Limb (tissue), 2 donors: ENCODE results near the gene SERTM1.
A peak's percentile ranks its signal among the peaks of the same experiment; 100 is the strongest.

Source experiments
- DNase-seq, 2 donors: peaks; one replicate each; pipeline ENCODE4 v3.0.0-alpha.2; 2016; ENCODE audit errors: extremely low spot score in 2 of 2

Gene SERTM1

DNA sequence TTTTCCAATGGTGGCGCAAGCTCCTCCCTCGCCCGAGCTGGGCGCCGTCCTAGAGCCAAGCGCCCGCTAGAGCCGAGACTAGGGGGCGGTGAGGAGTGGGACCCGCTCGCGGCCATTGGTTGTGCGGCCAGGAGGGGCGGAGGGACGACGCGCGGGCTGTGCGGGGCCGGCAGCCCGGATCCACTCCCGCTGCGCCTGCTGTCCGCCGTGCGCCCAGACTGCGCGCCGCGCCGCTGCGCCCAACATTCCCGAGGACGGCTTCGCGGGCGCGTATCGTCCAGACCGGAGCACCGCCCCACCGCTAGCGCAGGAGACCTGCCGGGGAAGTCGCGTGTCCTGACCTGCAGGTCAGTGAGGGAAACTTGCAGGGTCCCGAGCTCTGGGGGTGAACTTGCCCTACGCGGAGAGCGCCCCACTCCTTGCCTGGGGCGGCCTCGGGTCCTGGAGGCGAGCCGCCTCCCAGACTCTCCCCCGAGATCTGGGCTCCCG lies at the start of gene SERTM1:
TSS of gene SERTM1 (plus strand) at position 183 of the 489 bp plus-strand sequence. CDS start 21,059 bp downstream, outside the sequence.
- DNase-seq = peak in 1 of 2 donors; percentile 77

DNA sequence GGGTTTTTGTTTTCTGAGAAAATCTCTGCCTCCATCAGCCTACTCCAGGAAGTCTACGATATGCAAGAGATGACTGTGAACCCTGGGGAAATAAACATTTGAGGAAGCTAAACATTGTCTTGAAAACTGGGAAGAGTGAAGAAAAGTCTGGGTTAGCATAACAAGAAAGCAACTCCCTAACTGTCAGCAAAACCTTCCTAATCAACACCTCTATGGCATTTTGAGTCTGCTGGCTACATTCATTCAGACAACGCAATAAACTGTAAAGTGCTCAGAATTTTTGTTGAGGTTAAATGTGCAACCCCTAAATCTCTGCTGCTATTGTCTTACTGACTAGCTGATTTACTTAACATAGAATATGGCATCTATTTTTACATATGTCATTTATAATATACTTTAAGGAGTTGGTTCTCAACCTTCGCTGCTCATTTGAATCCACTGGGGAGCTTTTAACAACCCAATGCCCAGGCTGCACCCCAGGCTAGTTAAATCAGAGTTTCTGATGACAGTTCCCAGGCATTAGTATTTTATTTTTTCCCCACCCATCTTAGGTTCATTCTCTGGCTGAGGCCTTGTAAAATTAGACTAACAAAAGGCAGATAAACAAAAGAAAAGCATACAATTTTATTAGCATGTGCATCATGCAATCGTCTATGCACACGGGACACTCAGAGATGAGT lies 45.3 kb upstream of the SERTM1 start:
- no peak for DNase-seq

DNA sequence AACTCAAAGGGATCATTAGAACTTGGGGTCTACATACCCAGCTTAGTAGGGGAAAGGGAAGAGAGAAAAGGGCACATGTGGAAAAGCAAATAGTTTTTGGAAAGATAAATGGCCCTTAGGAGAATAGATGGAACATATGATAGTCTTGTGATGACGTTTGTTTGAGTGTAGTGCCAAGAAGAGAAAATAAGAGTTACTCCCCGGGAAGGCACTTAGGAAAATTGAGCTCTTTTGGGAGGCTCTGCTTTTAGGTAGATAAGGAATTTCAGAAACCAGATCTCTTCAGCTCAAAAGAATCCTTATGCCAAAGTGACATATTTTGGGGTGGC lies 44.8 kb upstream of the SERTM1 start:
- DNase-seq = peak in 1 of 2 donors; percentile 30

DNA sequence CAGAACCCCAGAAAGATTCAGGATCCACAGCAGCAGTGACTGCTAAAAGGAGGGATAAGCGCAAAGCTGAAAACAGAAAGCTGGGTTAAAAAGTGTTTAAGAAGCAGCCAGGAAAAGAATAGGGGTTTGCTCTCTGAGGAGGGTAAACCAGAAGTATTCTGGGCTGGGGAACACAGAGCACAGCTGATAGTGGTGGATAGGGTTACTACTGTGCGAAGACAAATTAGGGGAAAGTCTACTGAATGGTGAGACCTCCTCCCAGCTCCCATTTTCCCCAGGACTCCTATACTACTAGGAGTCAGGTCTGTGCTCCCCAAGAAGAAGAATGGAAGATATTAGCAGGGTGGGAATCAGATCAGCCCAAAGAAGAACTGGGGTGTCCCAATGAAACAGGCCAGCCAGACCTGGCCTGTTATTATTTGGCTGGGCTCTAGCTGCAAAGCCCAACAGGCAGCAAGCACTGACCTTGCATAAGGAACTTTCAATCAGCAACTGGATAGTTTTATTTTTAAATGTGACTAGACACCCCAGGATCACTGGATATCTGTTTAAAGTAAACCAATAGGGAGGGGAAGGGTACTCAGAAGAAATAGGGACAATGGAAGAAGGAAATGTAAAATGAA lies 43.5 kb upstream of the SERTM1 start:
- no peak for DNase-seq

DNA sequence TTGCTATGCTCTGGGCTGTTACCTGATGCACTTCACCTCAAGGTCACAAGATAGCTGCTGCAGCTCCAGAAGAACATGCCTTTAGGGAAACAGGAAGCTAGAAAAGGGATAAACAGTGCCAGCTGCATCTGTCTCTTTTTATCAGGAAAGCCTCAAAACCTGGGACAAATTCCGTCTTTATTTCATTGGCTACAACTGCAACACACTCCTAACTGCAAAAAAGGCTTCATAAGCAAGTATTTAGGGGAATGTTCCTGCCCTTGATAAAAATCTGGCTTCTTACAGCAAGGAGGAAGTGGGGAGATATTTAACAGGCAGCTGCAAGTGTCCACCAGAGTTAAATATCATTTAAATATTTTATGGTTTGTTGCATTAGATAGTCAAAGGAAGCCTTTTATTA lies 34.2 kb upstream of the SERTM1 start:
- DNase-seq = no peak

DNA sequence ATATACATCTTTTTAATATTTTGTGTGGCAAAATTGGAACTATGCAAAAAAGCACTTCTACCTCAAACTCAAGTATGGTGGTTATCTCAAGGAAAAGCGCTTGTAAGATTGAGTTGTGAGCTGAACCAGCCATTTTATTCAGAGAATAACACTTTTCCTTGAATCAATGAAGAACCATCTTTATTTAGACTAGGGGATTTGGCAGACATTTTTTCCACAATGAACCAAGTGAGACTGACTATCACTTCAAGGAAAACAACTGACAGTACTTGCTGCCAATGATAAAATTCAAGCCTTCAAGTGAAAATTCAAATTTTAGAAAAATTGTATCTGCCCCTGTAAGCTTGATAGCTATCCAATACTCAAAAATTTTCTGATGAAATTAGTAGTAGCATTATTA lies 23.2 kb upstream of the SERTM1 start:
- DNase-seq = no peak

DNA sequence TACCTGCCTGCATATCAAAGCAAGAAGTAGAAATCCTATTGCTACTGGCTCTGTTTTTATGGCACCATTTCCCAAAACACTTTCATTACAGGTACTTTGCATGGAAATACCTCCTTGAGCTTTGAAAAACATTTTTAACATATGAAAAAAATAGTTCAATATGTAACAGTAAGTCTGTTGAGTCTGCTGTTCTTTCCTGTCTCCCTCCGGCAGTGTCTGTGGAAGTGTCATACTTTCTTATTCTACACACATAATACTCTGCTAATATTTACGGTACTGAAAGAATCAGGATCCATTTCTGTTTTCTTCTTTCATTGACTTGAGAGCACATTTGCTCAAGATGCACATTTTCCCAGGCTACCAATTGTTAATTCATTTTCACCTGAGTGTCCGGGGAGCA lies 8.2 kb upstream of the SERTM1 start:
- no peak for DNase-seq

DNA sequence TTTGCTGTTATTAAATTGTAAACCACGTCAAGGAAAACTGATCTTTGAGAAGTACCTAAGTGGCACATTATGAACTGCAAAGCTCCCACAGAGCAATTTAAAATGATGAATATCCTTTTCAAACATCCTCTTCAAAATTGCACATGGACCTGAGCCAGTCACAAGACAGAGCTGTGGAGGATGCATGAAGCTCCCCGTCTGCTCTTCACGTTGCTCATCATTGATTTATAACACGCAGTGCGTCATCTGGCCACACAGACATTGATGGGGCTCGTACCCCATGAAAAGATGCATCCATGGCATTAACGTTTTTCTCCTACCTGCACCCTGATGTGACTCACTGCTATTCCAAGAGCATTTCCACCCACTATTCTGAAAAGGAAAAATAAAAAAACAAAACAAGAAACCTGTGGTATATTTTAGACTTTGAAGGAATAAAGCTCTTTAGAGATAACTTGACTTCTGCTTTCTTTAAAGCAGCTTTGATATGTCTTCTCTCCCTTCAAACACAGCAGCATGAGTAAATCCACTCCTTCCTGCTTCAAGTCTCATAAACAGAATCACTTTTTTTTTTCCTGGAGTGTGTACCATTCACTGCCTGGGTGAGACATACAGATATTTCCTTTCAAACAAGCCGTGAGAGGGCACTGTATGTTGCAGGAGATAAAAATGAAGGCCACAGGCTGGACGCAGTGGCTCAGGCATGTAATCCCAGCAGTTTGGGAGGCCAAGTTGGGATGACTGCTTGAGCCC lies 7.2 kb upstream of the SERTM1 start:
- no peak for DNase-seq

DNA sequence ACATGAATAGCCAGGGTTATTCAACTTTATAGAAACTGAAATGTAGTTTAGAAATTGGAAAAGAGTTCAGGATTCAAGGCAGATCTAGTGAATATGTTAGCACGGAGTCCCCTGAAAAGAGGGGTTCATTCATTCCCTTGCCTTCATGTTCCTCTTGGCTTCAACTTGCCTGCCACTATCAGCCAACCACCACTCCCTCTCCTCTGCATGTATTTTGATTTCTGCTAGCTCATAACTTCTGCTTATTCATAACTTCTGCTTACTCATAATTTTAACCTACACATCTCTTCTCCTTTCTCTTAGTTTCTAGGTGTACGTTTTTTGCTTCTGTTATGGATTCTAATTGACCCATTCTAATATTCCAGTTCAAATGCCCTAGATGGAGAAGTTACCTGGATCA lies 5.5 kb upstream of the SERTM1 start:
- DNase-seq = no peak

DNA sequence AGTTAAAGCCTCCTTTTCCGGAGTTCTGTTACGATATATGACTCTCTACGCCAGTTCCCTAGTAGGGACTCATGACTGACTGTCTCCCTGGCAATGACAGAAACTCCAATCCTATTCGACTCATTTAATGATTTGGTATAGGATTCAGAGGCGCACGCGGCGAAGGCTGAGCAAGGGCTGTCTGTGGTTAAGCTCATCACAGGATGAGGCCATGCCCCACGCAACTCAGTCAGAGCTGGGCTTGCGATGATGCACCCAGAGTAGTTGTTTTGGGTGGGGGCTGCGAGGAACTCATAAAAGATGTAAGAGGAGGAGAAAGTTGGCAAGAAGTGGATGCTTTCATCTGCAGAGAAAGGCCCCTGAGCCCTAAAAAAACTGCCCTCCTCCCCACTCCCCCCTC lies 468 bp upstream of the SERTM1 start:
- no peak for DNase-seq

DNA sequence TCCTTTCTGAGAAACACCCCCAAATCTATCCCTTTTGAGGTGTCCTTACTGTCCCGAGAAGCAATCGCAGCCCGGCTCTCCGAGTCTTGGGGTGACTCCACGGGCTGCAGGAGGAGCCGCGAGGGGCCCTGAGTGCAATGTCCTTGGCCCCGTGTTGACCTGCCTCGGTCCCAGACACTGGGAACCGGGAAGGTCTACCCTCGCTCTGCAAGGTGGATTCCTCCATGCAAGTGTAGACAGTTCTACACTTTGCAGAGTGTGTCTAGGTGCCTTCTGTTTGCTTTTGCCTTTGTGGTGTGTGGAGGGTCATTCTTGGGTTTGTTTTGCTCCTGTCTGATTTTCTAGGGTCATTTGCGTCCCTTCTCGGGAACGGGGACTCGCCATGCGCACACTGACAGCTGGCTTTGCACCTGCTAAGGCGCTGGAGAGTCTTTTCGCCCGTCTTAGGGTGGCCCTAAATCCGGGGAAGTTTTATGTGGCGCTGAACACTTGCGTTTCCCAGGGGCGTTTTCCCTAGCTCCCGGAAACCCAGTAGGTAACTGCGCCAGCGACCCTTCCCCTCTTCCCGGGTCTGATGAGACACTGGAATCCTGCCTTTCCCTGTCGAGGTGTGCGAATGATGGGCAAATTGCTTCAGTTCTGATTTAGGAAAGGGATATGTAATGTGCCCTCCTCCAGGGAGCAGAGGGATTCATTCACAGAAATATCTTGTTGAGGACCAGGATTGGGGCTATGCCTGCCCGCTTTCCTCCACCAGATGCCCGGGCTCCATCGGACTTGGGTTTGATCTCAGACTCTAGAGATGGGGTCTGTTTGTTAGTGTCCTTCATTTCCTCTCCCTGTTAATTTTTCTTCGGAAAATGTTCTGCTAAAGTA lies 755 bp downstream of the SERTM1 start:
- peak in 1 of 2 donors; percentile 37 for DNase-seq

DNA sequence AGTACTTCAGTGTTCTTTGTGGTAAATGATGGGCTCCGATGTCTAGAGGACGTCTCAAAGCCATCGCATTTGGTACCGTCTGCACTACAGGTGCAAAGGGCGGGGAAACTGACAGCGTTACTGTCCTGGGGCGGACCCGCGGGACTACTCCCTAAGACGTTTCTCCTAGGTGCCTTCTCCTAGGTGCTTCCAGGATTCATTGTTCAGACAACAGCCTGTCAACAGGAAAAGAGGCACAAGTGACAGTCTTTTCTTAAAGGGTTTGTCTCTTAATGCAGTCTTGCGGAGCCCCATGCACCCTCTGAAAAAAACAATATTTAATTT lies 1.4 kb downstream of the SERTM1 start:
- DNase-seq = no peak

DNA sequence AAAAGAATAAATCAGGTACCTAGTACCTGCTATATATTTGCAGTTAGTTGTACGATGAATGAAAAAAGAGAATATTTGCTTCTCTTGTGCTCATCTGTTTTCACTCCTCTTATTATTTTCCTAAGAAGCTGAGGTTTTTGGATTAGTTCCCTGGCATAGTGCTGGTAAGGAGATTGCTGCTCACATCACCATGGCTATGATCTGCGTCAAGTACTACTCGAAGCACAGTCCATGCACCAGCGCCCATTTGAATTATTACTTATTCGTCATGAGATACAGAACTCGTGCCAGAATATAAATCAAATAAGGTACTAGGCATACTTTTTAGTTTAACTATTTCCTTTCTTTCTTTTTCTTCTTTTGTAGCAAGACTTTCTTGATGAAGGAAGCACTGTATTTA lies 7.1 kb downstream of the SERTM1 start:
- DNase-seq = peak in 1 of 2 donors; percentile 37

DNA sequence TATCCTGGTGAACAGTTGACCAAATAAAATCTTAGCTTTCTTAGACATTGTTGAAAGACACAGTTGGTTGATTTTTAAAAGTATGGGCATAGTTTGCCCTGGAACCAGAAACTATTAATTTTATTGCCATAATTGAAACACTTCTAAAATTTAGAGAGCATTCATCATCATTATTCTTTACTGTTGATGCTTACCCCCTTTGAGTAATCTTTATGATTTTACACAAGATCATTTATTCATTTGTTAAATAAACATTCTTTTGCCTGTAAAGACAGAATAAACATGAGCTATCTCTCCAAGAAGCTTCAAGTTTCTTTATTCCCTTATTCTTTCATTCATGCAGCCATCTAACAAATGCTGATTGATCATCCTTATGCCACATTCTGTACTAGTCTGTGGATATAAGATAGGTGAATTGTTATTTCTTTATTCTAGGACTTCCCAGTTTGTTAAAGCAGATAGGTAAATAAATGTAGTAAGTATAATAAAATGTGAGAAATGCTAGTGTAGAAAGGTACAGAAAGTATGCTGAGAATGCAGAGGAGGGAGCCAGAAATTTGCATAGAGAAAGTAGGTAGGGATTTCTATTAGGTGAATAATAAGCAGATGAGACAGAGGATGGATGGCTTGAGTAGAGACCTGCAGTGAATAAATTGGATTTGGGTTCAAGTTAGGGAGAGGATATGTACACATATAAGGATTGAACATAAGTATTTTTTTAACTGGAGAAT lies 8.2 kb downstream of the SERTM1 start:
- DNase-seq = no peak

DNA sequence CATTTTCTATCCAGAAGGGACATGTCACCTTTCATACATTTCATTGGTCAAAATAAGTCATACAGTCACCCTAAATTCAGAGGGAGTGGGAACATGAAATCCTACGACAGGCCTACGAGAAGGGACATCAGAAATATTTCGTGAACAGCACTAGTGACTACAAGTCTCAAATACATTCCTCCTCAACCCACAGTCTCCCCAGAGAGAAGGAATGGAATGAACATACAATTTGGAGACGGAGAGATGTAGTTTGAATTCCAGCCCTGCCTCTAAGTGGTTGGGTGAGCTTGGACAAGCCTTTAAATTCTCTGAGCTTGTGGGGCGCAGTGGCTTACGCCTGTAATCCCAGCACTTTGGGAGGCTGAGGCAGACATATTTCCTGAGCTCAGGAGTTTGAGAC lies 9.9 kb downstream of the SERTM1 start:
- DNase-seq = no peak

DNA sequence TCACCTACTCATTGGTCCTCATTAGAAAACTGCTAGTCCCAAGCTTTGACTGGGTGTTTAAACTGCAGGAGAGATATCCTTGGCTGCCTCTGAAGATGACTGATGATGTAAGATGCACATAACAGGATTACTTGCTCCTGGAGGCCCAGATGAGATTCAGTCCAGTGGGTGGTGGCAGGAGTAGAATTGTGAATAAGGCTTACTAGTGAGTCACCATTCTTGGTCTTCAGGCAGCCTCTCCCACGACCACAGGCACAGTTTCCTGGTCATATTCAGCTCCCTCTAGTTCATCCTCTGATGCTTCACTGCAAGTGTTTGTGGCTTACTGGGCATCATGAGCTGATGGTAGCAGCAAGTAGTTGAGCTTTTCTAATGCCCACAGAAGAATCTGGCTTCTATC lies 12.1 kb downstream of the SERTM1 start:
- DNase-seq = no peak

DNA sequence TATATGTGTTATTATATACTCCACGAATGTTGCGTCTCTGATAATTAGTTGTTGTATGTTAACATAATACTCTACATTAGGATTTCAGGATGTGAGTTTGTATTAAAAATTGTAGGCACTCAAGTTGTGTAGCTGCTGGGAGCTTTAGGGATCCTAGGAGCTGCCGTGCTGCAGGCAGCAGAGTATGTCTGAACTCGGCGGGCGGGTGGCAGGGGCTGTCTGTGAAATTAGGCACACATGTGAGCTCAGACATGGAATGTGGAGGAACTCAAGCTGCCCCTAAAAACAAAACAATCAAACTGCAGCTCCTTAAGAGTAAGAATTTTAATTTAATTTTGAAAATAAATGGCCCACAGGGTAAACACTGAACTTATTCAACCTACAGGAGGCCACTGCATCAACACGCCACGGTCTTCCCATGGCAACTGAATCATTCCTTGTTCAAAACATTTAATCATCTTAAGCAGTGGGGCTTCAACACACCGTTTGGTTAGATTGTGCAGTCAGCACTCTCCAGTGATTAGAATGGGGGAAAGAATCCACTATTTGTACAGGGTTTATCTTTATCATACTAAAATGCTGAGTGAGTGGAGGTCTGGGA lies 22.7 kb downstream of the SERTM1 start:
- DNase-seq = peak in 1 of 2 donors; percentile 42

DNA sequence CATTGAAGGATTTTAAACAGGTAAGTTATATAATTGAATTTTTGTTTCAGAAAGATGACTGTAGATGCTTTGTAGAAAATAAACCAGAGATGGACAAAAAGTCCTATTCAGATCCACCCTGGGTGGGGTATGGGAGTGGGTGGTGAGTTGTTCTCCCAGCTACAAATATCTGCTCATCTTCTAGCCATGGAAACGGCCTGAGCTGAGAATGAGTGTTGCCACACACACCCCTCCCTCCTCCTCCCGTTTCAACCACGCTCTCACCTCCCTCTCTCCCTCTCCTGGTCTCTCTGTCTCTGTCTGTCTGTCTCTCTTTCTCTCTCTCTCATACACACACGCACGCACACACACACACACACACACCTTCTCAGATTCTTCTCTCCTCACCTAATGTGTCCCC lies 26.4 kb downstream of the SERTM1 start:
- no peak for DNase-seq

DNA sequence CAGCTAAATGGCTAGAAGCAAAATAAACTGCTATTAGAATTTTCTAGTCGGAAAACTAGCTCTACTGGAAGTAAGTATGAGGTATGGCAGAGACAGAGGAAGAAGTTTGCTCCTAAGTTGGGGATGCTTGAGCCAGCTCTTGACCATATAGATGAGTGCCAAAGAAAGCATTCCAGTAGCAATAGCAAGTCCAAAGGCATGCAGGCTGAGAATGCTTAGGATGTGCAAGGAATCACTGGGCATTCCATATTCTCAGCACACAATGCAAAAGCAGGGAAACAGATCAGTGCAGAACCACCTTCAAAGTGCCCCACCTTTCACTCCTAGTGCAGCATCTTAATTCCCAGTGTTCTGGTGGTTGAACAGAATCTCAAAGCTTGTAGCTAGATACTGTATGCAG lies 32.9 kb downstream of the SERTM1 start:
- no peak for DNase-seq

DNA sequence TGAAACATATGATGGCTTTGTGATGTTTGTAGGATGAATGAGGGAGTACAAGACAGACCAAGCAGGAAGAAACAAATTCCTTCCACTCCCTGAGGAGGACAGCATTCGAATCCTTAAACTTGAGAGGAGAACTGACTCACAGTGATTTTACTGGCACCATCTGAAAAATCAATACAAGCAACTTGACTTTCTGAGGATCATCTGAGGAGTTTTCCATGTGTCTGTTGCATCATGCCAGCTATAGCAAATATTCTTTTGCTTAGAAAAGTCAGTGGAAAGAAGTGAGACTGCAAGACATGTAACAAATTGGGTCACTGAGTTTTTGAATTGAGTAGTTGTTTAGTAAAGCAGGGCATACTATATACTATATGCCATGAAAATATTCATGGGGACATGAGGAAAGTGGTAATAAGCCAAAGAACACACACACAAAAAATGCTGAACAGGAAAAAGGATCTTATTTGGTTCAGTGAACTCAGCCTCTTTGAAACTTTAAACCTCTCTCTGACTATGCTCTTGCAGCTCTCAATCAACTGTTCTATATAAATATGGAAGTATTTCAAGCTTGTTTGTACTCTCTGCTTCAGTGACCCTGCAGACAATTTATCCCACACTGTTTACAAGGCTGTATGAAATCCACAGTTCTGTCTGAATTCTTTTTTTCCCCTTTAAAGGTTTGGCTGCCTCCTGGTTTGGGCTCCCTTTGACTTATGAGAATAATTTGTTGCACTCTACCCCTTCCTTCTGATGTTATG lies 35.5 kb downstream of the SERTM1 start:
- no peak for DNase-seq
